Urinary bladder (tissue), 4 donors: ENCODE data around the gene FNDC11. TPM values are rescaled to one million over a fixed set of nuclear protein-coding genes. Genes with fewer than 3 reads are reported as not detected.
"Not testable (repeated sequence)": the region's sequence is repeated elsewhere in the genome, so short reads cannot be mapped to it uniquely, and the experiment has no call there.

Experiments used
- DNase-seq: peaks from one replicate; pipeline ENCODE4 v3.0.0-alpha.2; 2015; ENCODE audit errors: extremely low spot score
- H3K27ac ChIP-seq: one replicate; pipeline ENCODE4 v1.5.1; 2013; ENCODE audit warnings: low read depth, mild to moderate bottlenecking, moderate library complexity
- H3K36me3 ChIP-seq: one replicate; pipeline ENCODE4 v1.6.1; 2013; ENCODE audit warnings: mild to moderate bottlenecking, moderate library complexity; ENCODE audit not compliant: insufficient read depth
- H3K4me1 ChIP-seq: one replicate; pipeline ENCODE4 v1.6.1; 2013; ENCODE audit warnings: mild to moderate bottlenecking, moderate library complexity; ENCODE audit not compliant: insufficient read depth
- H3K4me3 ChIP-seq: one replicate; pipeline ENCODE4 v1.5.1; 2013; ENCODE audit warnings: low read depth, low read length
- WGBS: extraction: QIAGEN DNeasy Blood & Tissue Kit; methylation state at CpG from one replicate; pipeline ENCODE4 v1.1.7; 2013; 5-methylcytosine and 5-hydroxymethylcytosine counted together
- polyA plus RNA-seq: library from polyadenylated mRNA; stranded (reverse); fragments of 200-250 nt; gene quantifications from one replicate; pipeline ENCODE4 v1.2.3, GENCODE V29; 2013
- total RNA-seq: library from RNA; depleted of rRNA; stranded (reverse); fragments of >200 nt; gene quantifications from one replicate; pipeline ENCODE4 v1.2.3, GENCODE V29; 2014
- donor health status: healthy with polysubstance abuse.
- donor health status: healthy.

The FNDC11 gene
- total and polyA plus RNA-seq, 2 donors = 0.63 to 0.98 TPM

DNA sequence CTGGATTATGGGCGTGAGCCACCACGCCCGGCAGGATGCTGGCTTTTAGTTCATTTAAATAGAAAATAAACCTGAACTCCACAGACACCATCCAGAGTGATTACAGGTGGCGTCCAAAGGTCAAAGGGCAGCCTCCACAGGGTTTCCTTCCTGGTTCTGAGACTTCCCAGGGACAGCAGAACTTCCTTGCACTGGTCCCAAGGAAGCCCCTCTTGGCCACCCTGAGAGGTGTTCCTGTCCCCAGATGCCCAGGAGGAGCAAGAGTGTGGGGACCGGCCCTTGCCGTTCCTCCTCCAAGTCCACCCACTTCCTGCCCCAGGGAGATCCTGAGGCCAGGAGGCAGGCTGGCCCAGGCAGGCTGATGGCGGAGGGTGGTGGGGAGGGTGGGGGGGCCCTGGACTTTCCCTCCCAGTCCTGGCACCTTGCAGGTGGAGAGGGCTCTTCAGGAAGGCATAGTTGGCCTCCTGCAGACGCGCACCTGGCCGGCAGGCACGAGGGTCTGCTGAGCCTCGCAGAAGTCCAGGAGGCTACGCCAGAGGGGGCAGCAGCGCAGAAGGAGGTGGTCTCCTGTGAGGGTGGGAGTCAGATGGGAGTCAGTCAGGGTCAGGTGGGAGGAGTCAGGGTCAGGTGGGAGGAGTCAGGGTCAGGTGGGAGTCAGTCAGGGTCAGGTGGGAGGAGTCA is 5.0 kb downstream of the FNDC11 start:
- DNase-seq = no peak
- H3K4me3 ChIP-seq = no peak overlapping the region
- no peaks in the 10 kb centered on the region for H3K4me1 ChIP-seq
- WGBS = 95% methylated on average over 14 of the region's 14 CpGs
- peaks cover 4% of the 10 kb centered on the region for H3K36me3 ChIP-seq
- no peak overlapping the region for H3K27ac ChIP-seq

DNA sequence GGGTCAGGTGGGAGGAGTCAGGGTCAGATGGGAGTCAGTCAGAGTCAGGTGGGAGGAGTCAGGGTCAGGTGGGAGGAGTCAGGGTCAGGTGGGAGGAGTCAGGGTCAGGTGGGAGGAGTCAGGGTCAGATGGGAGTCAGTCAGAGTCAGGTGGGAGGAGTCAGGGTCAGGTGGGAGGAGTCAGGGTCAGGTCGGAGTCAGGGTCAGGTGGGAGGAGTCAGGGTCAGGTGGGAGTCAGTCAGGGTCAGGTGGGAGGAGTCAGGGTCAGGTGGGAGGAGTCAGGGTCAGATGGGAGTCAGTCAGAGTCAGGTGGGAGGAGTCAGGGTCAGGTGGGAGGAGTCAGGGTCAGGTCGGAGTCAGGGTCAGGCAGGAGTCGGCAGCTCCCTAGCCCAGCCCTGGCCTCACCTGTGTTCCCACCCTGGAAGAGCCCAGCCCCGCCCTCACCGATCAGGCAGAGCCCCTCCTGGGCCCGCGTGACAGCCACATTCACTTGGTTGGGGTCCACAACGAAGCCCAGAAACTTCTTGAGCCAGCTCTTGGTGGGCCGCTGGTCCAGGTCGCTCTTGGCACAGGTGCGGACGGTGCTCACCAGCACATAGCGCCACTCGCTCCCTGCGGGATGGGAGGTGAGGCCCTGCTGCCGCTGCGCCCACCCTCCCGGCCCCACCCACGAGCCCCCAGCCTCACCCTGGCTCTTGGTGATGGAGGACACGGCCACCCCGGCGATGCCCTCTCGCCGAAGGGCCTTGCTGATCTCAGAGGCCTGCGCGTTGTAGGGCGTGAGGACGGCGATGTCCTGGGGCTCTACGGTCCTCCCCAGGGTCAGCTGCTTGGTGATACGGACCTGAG is 5.8 kb downstream of the FNDC11 start:
- H3K27ac ChIP-seq, H3K4me3 ChIP-seq, H3K4me1 ChIP-seq, DNase-seq, H3K36me3 ChIP-seq: not testable (repeated sequence)
- WGBS = 95% methylated on average over 31 of the region's 31 CpGs

DNA sequence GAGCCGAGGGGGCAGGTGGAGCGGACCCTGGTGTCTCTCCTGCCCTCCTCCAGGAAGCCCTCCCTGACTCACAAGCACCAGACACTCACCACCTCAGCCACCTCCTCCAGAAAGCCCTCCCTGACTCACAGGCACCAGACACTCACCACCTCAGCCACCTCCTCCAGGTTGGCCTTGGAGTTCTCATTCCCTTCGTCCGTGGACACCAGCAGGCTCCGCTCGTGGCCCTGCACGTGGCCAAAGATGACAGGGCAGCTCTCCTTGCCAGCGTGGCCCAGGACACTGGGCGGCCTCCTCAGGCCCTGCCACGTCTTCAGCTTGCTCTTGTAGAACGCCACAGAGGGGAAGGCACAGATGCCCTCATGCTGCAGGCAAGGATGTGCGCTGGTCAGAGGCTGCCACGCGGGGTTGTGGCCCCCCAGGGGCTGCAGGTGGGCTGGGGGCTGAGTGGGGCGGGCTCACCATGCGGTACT is 6.4 kb downstream of the FNDC11 start:
- 97% methylated on average over 16 of the region's 16 CpGs for WGBS
- H3K4me1 ChIP-seq = no peaks in the 10 kb centered on the region
- no peak for DNase-seq
- no peak overlapping the region for H3K4me3 ChIP-seq
- H3K27ac ChIP-seq = no peak overlapping the region
- peaks cover 4% of the 10 kb centered on the region for H3K36me3 ChIP-seq

DNA sequence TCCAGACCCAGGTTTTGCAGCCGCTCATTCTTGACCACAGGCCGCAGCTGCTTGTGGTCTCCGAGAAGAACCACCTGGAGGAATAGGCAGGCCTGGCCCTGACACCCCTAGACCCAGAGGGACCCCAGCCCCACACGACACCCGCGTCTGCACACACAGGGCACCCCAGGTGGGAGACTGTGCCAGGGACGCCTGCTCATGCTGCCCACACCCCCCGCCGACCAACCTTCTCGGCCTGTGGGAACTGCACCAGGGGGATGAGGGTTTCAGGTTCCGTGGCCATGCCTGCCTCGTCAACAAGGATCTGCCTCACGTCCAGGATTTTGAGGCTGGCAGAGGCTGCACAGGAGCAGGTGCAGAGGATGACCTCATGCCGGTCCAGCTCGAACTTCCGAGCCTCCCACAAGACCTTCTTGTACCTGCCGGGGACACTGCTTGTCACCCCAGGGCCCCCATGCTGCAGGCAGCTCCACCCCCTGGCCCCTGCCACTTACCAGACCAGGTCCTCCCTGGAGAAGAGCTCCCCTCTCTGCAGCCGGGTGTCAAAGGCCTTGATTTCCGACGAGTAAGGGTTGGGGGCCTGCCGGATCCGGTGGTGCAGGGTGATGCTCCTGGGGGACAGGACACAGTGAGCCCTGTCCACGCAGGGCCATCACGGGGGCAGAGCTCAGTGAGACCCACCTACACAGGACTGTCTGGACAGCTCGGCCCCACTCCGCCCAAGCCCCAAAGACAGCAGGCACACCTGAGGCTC is 7.1 kb downstream of the FNDC11 start:
- no peak overlapping the region for H3K27ac ChIP-seq
- H3K4me3 ChIP-seq = no peak overlapping the region
- no peak for DNase-seq
- no peaks in the 10 kb centered on the region for H3K4me1 ChIP-seq
- H3K36me3 ChIP-seq = peaks cover 4% of the 10 kb centered on the region
- 93% methylated on average over 26 of the region's 26 CpGs for WGBS

DNA sequence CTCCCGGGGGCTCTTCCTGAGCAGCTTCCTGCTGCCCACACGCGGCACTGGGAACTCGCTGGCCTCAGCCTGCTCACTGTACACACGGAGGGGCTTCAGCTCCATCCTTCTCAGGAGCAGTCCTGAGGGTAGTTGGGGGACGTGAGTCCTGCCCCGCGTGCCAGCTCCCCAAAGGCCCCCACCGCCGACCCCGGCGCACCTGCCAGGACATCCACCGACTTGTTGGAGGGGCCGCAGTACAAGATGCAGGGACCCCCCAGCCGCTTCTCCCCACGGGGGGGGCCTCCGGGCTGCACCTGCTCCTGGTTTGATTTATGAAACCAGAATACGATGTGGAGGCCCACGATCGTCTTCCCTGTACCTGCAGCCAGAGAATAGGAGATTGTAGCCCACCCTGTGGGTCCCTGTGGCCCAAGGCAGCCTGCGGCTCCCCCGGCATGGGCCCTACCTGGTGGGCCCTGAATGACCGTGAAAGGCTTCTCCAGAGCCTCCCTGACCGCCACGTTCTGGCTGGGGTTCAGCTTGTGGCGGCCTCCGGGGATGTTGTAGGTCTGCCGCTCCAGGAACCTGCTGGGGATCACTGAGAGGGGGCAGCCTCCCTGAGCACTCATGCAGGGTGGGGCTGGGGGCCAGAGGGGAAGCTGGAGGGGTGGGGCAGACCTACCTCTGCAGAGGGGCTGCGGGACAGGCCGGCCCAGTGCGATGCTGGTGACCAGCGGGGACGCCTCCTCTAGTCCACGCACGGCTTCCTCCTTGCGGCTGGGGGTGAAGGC is 7.9 kb downstream of the FNDC11 start:
- no peaks in the 10 kb centered on the region for H3K4me1 ChIP-seq
- no peak overlapping the region for H3K4me3 ChIP-seq
- H3K36me3 ChIP-seq = peaks cover 4% of the 10 kb centered on the region
- no peak for DNase-seq
- WGBS = 90% methylated on average over 36 of the region's 36 CpGs
- no peak overlapping the region for H3K27ac ChIP-seq

DNA sequence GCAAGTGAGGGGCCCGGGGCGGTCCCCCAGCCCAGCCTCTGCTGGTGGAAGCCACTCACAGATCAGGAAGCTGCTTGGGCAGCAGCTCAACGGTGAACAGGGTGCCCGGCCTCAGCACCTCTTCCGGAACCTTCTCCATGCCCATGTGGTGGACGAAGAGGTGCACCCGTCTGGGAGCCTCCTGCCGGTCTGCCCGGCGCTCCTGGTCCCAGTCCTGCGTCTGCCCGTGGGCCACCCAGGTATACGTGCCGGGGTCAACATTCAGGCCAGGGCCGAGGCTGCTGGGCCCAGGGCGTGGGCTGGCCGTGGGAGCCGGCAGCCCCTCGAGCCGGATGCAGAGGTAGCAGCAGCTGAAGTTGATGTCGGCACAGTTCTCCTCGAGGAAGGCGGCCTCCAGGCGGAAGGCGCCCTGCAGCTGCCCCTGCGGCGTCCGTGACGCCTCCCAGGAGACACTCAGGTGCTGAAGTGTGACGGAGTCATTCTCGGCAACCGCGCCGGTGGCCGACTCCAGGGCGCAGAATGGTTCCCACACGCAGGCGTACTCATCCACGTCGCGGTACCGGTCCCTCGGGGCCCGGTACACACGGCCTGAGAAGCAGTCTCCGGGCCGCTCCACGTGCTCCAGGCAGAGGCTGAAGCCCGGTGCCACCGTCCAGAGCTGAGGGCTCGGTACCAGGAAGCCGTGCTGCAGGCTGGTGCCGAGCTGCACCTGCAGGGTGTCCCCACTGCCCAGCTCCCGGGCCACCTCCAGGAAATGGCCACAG is 8.7 kb downstream of the FNDC11 start:
- H3K4me3 ChIP-seq = no peak overlapping the region
- no peak for DNase-seq
- H3K27ac ChIP-seq = no peak overlapping the region
- H3K4me1 ChIP-seq = no peaks in the 10 kb centered on the region
- 93% methylated on average over 54 of the region's 54 CpGs for WGBS
- peaks cover 4% of the 10 kb centered on the region for H3K36me3 ChIP-seq

DNA sequence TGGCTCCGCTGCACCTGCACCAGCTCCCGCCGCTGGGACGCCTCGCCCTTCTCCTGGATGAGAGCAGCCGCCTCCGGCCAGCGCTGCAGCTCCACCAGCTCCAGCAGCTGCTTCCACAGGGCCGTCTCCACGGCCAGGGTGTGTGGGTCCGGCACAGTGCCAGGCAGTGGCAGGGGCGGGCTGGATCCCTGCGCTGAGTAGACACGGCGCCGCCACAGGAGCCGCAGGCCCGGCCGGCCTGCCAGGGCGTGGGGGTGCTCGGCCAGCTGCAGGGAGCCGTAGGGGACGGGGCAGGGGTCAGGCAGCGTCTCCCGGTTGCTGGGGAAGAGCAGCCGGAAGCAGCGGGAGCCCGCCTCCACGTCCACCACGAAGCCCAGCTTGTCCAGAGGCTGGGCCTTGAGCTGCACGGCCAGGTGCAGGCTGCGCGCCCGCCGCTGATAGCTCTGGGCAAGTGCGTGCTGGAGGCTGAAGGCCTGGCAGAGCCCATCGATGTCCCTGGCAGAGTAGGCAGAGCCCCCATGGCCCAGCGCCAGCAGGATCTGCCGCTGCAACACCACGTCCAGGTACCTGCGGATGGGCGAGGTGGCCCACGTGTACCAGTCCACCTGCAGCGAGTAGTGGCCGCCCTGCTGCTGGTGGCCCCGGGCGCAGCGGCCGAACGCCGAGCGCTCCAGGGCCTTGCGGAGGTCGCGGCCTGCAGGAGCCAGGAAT is 9.4 kb downstream of the FNDC11 start:
- no peak overlapping the region for H3K4me3 ChIP-seq
- no peaks in the 10 kb centered on the region for H3K4me1 ChIP-seq
- H3K27ac ChIP-seq = no peak overlapping the region
- DNase-seq = no peak
- 95% methylated on average over 55 of the region's 55 CpGs for WGBS
- H3K36me3 ChIP-seq = peaks cover 4% of the 10 kb centered on the region

DNA sequence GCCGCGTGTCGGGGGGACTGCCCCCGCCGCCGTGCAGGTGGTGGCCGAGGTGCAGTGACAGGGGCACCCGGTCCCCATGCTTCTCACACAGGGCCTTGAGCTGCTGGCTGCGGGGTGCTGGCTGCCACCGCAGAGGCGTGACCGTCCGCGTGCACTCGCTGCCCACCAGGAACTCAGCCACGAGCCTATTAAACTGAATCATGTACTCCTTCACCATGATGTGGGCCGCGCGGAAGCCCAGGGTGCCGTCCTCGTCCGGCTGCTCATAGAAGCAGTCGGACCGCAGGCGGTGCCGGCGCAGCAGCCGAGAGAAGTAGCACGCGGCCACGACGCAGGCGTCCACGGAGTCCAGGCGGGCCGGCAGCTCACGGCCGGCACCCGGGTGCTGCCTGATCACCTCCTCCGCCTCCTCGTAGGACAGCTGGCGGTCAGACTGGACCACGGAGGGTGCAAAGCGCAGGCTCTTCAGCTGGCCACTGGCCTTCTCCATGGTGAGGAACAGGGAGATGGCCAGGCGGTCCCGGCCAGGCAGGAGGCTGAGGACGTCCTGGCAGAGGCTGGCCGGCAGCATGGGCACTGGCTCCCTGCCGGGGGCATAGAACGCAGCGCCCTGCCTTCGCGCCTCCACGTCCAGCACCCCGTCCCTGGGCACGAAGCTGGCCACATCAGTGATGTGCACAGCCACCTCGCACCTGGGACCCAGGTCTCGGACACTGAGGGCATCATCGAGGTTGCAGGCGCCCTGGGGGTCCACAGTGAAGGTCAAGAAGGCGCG is 10.3 kb downstream of the FNDC11 start:
- 95% methylated on average over 62 of the region's 62 CpGs for WGBS
- Histone ChIP-seq H3K27ac (no peak overlapping the region), H3K4me3 (no peak overlapping the region), H3K36me3 (peaks cover 2% of the 10 kb centered on the region), H3K4me1 (no peaks in the 10 kb centered on the region)
- DNase-seq = no peak

DNA sequence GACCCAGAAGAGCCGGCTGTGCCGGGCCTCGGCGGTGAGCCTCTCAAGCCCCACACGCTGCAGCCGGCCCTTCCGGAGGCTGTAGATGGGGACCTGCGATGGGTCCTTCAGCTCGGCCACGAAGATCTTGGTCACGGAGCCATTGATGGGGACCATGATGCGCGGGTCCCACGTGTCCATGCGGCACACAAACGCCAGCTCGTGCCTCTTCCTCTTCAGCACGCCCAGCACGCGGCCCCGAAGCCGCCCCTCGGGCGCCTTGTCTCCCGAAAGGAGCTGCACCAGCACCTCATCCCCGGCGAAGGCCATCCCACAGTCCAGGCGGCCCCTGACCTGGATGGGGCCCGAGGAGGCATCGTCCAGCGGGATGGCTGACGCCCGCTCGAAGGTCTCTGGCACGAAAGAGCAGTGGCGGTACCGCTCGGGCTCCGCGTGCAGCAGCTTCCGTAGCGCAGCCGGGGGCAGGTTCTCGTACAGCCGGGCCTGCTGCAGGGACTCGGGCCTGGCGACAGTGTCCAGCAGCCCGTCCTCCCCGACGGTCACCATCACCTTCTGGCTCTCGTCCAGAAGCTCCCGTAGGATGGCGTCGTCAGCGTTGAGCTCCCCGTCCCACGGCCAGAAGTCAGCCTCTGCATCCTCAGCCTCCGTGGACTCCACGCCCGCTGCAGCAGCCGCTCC is 11.2 kb downstream of the FNDC11 start:
- Histone ChIP-seq H3K36me3 (peaks cover 2% of the 10 kb centered on the region), H3K27ac (no peak overlapping the region), H3K4me1 (no peaks in the 10 kb centered on the region), H3K4me3 (no peak overlapping the region)
- WGBS = 95% methylated on average over 61 of the region's 61 CpGs
- no peak for DNase-seq

DNA sequence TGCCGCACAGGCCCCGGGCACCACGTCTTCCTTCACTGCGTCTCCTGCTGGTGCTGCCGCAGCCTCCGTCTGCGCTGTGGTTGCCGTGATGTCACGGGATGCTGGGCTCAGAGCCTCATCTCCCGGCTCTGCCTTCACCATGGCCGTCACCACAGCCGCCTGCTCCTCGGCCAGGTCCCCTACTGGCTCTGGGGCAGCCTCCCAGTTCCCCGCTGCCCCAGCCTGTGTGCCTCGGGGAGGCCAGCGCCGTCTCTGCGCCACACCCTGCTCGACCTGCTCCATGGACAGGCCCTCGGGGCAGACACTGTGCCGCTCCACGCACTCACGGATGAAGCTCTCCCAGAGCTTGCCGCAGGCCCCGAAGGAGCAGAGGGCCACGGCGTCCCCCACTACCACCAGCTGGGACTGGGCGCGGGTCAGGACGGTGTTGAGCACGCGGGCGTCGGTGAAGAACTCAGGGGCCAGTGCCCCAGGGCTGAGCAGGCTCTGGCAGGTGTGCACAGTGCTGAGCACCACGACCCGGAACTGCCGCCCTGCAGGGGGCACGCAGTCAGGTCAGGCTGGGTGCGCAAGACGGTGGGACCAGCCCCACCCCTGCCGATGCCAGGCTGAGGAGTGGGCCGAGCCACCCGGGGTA is 11.9 kb downstream of the FNDC11 start:
- DNase-seq = no peak
- H3K4me1 ChIP-seq = no peaks in the 10 kb centered on the region
- WGBS = 95% methylated on average over 43 of the region's 43 CpGs
- H3K36me3 ChIP-seq = peaks cover 2% of the 10 kb centered on the region
- H3K27ac ChIP-seq = no peak overlapping the region
- no peak overlapping the region for H3K4me3 ChIP-seq
